ENCODE data around the gene JUN. TPM values are rescaled to one million over a fixed set of nuclear protein-coding genes. Genes with fewer than 3 reads are reported as not detected.

JUN gene
- total and polyA plus RNA-seq, 9 donors: 50.7 to 740 (median 155) TPM

DNA sequence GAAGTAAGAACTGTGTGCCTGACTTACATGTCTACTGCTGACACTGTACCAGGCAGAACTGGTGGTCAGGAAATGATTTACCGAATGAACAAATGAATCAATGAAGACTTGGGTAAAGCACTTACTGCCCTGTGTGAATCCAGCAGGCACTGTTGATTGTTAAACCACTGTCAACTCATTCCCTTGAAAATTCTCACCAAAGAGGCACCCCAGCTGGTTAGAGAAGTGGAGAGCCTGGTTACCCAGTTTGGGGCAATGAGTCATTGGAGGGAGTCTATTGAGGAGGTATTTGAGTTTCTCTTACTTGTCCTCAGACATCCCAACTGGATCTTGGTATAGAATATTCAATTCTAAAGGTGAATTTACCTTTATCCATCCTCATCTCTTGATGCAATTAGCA lies 34.2 kb downstream of the JUN start:
- no peaks in the 10 kb centered on the region for H3K27me3 ChIP-seq
- 98 to 100% (median 100%) methylated on average over 1 of the region's 1 CpG for WGBS, 3 donors
- no peak for TF ChIP-seq EP300 (IDR thresholded peaks at IDR 0.05)
- TF ChIP-seq, protein P1, sequence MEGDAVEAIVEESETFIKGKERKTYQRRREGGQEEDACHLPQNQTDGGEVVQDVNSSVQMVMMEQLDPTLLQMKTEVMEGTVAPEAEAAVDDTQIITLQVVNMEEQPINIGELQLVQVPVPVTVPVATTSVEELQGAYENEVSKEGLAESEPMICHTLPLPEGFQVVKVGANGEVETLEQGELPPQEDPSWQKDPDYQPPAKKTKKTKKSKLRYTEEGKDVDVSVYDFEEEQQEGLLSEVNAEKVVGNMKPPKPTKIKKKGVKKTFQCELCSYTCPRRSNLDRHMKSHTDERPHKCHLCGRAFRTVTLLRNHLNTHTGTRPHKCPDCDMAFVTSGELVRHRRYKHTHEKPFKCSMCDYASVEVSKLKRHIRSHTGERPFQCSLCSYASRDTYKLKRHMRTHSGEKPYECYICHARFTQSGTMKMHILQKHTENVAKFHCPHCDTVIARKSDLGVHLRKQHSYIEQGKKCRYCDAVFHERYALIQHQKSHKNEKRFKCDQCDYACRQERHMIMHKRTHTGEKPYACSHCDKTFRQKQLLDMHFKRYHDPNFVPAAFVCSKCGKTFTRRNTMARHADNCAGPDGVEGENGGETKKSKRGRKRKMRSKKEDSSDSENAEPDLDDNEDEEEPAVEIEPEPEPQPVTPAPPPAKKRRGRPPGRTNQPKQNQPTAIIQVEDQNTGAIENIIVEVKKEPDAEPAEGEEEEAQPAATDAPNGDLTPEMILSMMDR (IDR thresholded peaks at IDR 0.05): no peak
- no peak for TF ChIP-seq POLR2A (IDR thresholded peaks at IDR 0.05)
- no peaks in the 10 kb centered on the region for H3K36me3 ChIP-seq
- H3K4me1 ChIP-seq (ENCODE audit: insufficient read depth): peaks cover 1% of the 10 kb centered on the region
- H3K4me3 ChIP-seq: no peak overlapping the region
- no peaks in the 10 kb centered on the region for H3K9me3 ChIP-seq
- intact Hi-C loops (cut with DNase I): loop anchor here in 2 of 4 donors (10.0 kb wide), 3 partner anchors 945 to 1005 kb away; no protein-coding TSS in a partner anchor
- DNase-seq: no peak
- no peak overlapping the region for H3K27ac ChIP-seq

GRCh38 chr1:58748666-58749065 lies 35.2 kb downstream of the JUN start:
- Histone ChIP-seq H3K27ac (no peak overlapping the region), H3K27me3 (no peaks in the 10 kb centered on the region), H3K4me1 (ENCODE audit: insufficient read depth) (peaks cover 1% of the 10 kb centered on the region), H3K4me3 (no peak overlapping the region), H3K36me3 (no peaks in the 10 kb centered on the region), H3K9me3 (no peaks in the 10 kb centered on the region)
- WGBS, 3 donors: 53 to 62% (median 60%) methylated on average over 3 of the region's 3 CpGs
- TF ChIP-seq, protein P1 (IDR thresholded peaks at IDR 0.05): no peak
- TF ChIP-seq EP300 (IDR thresholded peaks at IDR 0.05) (no peak), POLR2A (IDR thresholded peaks at IDR 0.05) (no peak)
- intact Hi-C loops (cut with DNase I): loop anchor here in 2 of 4 donors (10.0 kb wide), 3 partner anchors 946 to 1006 kb away; no protein-coding TSS in a partner anchor
- DNase-seq: no peak

- Histone ChIP-seq H3K27ac (no peak overlapping the region), H3K4me1 (ENCODE audit: insufficient read depth) (no peaks in the 10 kb centered on the region), H3K36me3 (no peaks in the 10 kb centered on the region), H3K4me3 (no peak overlapping the region), H3K27me3 (no peaks in the 10 kb centered on the region), H3K9me3 (no peaks in the 10 kb centered on the region)
- WGBS, 3 donors: 89 to 93% (median 91%) methylated on average over 2 of the region's 2 CpGs
- DNase-seq: no peak
- TF ChIP-seq EP300 (IDR thresholded peaks at IDR 0.05): no peak
- TF ChIP-seq POLR2A (IDR thresholded peaks at IDR 0.05): no peak
- TF ChIP-seq, protein P1 (IDR thresholded peaks at IDR 0.05): no peak
- intact Hi-C loops (cut with DNase I): loop anchor here in 2 of 4 donors (10.0 kb wide), 3 partner anchors 948 to 1008 kb away; no protein-coding TSS in a partner anchor
Observed at GRCh38 chr1:58746757-58747156, 37.1 kb downstream of the JUN start.

- no peak overlapping the region for H3K4me3 ChIP-seq
- no peak for DNase-seq
- H3K27ac ChIP-seq: no peak overlapping the region
- no peaks in the 10 kb centered on the region for H3K4me1 ChIP-seq (ENCODE audit: insufficient read depth)
- no peak for TF ChIP-seq POLR2A (IDR thresholded peaks at IDR 0.05)
- TF ChIP-seq, protein P1 (IDR thresholded peaks at IDR 0.05): no peak
- TF ChIP-seq EP300 (IDR thresholded peaks at IDR 0.05): no peak
- WGBS, 3 donors: 83 to 96% (median 84%) methylated on average over 1 of the region's 1 CpG
- intact Hi-C loops (cut with DNase I): loop anchor here in 2 of 4 donors (10.0 kb wide), 3 partner anchors 949 to 1009 kb away; no protein-coding TSS in a partner anchor
- no peaks in the 10 kb centered on the region for H3K27me3 ChIP-seq
- H3K36me3 ChIP-seq: no peaks in the 10 kb centered on the region
- no peaks in the 10 kb centered on the region for H3K9me3 ChIP-seq
Observed at GRCh38 chr1:58746182-58746581, 37.7 kb downstream of the JUN start.
